ENCODE results near the gene MESP2.

The MESP2 gene, protein sequence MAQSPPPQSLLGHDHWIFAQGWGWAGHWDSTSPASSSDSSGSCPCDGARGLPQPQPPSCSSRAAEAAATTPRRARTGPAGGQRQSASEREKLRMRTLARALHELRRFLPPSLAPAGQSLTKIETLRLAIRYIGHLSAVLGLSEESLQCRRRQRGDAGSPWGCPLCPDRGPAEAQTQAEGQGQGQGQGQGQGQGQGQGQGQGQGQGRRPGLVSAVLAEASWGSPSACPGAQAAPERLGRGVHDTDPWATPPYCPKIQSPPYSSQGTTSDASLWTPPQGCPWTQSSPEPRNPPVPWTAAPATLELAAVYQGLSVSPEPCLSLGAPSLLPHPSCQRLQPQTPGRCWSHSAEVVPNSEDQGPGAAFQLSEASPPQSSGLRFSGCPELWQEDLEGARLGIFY
- 0 reads per million in 2 donors for total RNA-seq

DNA sequence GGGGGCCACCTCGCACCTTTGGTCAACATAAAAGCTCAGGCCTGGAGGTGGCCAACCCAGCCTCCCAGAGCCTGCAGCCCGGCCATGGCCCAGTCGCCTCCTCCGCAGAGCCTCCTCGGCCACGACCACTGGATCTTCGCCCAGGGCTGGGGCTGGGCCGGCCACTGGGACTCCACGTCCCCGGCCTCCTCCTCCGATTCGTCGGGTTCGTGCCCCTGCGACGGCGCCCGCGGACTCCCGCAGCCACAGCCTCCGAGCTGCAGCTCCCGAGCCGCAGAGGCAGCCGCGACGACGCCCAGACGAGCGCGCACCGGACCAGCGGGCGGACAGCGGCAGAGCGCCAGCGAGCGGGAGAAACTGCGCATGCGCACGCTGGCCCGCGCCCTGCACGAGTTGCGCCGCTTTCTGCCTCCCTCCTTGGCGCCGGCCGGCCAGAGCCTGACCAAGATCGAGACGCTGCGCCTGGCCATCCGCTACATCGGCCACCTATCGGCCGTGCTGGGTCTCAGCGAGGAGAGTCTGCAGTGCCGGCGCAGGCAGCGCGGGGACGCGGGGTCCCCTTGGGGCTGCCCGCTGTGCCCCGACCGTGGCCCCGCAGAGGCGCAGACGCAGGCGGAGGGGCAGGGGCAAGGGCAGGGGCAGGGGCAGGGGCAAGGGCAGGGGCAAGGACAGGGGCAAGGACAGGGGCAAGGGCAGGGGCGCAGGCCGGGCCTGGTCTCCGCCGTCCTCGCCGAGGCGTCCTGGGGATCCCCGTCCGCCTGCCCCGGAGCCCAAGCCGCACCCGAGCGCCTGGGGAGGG, at the start of gene MESP2:
MESP2 (plus strand) TSS at position 59 of the 799 bp plus-strand sequence; CDS start at position 85, 26 bp downstream.
- peak; percentile 24 for DNase-seq

DNA sequence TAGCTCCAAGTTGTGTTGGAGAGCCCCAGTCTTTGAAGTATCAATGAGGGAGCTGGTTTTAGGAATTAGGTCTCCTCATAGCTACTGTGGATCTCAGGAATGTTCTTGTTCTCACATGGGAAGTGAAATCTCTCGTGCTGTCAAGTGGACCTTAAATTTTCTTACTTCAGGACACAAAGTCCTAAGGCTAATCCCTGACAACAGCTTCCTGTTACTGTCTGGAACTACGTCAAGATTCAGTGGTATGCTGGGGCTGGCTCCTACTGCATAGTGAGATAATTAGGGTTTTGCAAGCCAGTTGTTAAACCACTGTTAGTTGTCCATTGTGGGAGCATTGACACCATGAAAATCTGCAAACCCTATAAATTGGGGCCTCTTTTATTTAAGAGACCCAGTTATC, 47.9 kb upstream of the MESP2 start:
- DNase-seq: no peak

DNA sequence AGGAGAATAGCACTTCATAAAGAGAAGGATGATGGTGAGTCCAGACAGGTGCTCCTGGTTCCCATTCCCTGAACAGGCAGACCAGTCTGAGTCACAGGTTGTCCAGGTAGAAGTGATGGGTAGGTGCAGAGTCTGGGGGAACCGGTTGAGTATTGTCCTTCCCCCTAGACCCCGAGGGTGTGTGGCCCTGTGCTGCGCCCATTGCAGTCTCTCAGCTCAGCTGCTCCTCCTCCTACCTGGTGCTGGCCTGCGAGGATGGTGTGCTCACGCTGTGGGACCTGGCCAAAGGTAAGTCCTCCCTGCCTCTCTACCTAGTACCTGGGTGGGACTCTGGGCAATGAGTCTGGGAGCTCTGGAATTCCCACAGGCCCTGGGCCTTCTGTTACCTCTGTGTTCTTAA, 44.9 kb upstream of the MESP2 start:
- no peak for DNase-seq

DNA sequence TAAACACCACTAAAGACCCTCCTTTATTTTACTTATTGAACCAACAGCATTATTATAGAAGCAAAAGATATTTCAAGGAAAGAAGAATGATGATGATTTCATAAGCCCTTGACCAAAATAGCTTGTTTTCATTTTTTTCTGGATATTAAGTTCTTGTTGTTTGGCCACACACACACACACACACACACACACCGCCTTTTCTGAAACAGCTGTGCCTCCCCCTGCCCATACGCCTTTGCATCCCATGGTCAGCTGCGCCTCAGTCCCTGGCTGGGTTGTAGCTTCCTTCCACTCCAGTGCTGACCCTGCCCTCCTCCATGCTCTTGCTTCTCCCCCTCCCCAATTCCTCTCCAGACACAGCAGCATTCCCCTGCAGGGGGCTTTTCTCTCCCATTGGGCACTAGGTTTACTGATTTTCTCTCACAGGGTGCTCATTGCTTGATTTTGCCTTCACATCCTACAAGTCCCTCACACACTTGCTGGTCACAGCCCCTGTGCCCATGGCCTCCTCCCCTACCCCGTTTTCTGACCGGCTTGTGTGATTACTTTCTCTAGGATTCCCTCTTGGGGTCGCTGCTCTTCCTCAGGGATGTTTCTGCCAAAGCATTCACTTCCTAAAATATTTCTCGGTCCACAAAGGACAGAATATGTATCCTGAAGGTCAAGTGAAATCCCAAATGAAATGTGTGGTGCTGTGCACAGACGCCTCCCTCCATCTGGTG, 43.5 kb upstream of the MESP2 start:
- no peak for DNase-seq

DNA sequence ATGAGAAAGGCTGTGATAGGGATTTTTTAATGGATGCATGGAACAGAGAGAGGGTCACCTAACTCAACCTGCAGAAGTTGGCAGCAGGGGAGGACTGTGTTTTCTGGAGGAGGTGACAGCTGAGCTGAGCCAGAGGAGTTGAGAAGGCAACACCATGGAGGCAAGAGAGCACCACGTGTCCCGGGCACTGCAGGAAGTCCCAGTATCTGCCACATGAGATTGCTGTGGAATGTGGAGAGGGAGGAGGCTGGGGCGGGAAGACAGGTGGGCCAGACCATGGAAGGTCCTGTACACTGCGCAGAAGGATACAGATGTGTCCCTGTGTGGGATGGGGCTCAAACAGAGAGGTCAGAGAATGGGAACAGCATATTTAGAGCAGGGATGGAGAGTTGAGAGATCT, 40.4 kb upstream of the MESP2 start:
- no peak for DNase-seq

DNA sequence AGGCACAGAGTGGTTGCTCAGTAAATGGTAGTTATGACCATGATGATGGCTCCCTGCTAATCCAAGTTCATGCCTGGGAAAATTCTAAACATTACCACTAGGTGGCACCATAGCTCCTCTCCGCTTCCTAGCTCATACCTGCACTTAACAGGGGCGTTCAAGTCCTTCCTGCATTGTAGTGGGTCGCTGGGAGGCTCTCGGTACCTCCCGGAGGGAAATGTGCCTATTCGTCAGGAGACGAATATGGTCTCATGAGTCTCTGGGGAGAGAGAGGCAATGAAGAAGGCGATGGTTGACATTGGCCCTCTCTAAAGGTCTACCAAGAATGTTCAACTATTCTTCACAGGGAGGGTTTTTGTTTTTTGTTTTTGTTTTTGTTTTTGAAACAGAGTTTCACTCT, 36.0 kb upstream of the MESP2 start:
- DNase-seq: no peak

DNA sequence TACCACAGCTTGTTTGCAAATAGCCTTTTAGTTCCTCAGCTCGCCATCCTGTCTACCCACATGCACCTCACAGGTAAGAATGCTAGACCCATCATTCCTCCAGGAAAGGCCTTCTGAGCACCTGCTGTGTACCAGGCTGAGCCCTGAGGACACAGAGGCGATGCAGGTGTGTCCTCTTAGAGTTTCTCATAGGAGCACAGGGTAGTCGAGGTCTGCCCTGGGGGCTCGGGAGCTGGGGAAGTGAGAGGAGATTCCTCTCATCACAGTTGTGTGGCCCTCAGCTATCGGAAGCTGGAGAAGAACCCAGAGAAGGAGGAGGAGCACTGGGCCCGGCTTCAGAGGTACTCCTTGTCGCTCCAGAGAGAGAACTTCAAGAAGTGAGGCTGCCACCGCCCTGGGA, 33.1 kb upstream of the MESP2 start:
- no peak for DNase-seq

DNA sequence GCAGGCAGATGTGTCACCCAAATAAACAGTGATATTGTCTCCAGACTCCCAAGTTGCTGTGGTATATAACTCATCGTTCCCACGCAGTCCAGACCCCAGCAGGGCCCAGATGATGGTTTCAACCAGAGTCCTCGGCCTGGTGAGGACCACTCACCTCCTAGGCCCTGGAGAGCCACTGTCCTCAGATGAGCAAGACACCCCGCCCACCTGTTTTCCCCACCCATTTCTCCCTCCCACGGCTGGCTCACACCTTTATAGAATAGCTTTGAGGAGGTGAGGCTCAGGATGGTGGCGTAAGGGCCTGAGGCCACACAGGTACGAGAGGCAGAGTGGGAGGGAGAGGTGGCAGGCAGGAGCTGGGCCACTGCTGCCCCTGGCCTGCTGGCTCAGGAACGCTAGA, 32.5 kb upstream of the MESP2 start:
- no peak for DNase-seq

DNA sequence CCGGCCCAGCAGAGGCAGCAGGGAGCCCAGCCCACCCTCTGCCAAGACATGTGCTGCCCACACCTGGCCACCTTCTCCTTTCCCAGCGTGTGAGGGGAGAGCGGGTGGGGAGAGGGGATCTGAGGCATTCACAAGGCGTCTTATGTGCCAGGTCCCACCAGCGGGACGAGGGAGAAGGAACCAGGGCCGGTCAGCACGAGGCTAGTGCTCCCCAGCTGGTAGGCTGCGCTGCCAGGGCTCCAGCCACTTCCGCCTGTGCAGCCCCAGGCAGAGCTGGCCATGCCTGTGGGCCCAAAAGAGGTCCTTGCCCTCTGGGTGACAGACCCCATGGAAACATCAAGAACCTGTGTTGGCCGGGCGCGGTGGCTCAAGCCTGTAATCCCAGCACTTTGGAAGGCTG, 31.0 kb upstream of the MESP2 start:
- no peak for DNase-seq

DNA sequence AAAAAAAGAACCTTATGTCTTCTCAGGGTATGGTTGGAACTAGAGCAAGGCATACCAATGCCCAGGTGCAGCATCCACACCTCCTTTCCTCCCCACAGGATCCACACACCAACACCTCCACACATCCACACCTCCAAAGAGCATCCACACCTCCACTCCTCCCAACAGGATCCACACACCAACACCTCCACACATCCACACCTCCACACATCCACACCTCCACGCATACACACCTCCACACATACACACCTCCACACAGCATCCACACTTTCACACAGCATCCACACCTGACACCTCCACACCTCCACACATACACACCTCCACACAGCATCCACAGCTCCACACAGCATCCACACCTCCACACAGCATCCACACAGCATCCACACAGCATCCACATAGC, 30.4 kb upstream of the MESP2 start:
- no peak for DNase-seq

DNA sequence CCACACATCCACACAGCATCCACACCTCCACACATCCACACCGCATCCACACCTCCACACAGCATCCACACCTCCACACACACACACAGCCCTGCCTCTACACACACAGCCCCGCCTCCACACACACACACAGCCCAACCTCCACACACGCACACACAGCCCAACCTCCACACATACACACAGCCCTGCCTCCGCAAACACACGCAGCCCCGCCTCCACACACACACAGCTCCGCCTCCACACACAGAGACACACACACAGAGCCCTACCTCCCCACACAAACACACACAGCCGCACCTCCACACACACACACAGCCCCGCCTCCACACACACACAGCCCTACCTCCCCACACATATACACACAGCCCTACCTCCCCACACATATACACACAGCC, 29.7 kb upstream of the MESP2 start:
- no peak for DNase-seq

DNA sequence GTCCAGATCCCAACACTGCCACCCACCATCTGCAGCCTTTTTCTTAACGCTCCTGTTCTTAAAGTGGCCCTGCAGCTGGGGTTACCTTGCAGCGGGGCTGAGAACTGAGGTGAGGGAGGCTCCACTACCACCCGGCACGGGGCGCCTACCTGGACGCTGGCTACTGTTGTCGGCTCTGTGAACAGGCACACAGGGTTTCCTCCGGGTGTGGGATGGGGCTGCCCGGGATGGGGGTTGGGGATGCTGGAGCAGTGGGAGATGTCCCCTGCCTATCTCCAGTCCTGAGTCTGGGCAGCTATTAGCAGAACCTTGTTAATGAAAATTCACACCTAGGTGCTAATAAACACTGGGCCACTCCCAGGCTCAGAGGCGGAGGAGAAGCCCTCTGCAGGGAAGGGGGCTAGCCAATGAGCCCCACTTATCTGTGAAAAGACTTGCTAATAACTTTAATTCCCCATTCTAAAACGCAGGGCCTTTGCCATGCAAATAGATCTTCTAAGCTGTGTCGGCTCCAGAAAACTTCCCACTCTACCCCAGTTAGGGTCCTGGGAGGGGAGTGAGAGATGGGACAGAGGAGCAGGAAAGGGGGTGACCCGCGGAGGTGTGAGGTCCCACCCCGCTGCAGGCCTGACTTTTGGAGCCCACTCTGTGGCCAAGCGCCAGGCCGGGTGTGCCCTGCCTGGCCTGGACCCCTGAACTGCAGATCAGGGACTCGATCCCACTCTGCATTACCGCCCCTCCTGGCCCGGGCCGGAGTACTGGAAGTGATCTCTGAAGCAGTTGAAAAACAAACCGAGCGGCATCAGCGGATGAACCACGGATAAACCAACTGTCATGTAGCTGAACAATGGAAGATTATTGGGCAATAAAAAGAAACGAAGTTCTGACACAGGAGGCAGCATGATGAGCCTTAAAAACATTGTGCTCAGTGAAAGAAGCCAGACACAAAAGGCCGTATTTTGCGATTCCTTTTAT, 28.1 kb upstream of the MESP2 start:
- DNase-seq: no peak

DNA sequence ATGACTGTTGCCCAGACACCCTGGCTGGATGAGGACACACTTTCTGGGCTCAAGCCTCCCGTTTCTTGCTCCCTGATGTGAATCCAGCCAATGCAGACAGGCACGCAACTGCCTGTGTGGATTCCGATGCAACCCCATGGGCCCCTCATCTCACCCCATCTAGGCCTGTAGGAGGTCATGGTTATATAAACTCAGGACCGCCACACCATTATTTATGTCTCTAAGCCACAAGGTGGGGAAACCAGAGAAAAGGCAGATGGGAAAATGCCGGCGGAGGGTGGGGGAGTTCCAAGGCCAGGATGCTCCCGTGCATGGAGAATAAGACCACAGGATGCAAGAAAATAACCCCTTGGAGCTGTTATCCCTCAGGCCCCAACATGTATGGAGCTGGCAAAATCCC, 27.1 kb upstream of the MESP2 start:
- no peak for DNase-seq

DNA sequence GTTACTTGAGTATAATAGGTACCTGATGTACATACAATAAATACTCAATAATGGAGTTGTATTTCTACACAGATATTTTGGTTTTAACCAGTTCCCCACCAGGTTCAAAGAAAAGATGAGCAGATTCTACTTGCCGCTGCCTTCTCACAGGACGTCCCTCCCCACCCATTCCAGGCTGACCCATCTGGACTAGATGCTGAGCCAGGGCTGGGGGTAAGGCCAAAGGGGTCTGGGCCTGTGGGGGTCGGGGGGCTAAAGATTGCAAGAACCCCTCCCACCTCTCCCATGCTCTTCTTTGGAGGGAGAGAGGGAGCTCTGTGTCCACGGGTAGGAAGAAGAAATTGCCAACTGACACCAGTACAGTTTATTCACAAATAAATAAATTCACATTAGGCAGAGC, 26.6 kb upstream of the MESP2 start:
- no peak for DNase-seq

DNA sequence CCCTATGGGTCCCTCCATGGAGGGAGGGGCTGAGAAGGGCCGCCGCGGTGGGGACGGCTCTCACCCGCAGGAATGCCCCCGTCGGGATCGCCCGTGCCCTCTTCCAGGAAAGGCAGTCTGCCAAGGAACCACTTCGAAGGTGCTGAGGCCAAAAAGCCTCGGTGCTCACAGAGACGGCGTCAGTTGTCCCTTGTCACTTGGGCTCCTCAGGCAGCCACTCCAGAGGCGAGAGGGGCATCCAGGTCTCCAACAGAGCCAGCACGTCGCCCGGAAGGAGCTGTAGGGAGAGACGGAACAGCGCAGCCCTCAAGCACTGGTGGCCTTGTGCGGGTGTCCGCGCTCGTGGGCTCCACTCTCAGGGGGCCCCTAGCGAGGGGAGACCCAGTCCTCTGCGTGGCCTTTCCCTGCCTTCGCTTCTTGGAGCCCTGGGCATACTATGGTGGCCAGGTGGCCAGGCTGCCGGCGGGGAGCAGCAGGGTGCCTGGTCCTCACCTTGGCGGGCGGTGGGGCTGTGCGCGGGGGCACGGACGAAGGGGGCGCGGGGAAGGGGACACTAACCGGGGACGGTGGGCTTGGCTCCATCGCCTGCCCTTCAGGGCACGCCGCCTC, 26.1 kb upstream of the MESP2 start:
- DNase-seq: no peak

DNA sequence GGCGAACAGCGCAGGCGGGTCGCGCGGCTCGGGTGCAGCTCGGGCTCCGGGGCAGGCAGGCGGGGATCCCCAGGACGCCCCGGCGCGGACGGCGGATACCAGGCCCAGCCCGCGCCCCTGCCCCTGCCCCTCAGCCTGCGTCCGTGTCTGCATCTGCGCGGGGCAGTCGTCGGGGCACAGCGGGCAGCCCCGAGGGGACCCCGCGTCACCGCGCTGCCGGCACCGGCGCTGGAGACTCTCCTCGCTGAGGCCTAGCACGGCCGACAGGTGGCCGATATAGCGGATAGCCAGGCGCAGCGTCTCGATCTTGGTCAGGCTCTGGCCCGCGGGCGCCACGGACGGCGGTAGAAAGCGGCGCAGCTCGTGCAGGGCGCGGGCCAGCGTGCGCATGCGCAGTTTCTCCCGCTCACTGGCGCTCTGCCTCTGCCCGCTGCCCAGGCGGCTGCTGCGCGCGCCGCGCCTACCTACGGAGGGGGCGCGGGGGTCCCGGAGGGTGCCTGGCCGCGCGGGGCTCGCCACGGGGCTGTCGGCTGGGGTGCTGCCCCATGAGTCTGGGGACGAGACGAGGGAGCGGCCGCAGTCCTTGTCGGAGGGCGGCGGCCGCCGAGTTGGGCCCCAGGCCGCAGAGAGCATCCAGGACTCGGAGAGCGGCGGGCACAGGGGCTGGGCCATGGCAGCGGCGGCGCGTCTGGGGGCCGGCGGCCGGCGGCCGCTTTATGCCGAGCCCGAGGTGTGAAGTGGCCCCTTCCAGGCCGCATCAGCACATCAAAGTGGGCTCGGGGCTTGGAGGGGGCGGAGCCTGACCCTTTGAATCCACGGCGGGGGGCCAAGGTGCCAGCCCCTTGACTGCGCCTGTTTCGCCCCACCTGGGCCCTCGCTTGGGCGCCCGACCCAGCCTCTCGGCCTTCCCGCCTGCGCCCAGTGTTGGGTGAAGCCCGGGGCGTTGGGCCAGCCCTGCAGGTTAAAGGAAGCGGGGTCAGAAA, 25.3 kb upstream of the MESP2 start, which contains the start of gene MESP1:
MESP1 (minus strand) TSS at position 690 of the 983 bp plus-strand sequence; CDS start at position 672, 18 bp downstream.
- DNase-seq: peak; percentile 74

DNA sequence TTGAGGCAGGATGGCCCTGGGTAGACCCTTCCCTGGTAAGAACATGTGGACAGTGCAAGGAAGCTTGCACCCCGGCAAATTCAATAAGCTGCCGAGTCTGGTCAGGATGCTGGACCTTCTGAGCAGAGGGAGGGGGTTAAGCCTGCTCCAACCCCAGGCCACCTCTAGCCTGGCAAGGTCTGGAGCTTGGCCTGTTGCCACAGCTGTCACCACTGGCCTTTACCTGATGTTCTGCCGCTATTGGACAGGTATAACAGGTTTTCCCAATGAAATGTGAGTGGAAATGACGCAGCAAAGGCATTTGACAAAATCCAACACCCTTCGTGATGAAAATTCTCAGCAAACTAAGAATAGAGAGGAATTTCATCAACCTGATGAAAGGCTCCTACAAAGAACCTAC, 24.4 kb upstream of the MESP2 start:
- no peak for DNase-seq

DNA sequence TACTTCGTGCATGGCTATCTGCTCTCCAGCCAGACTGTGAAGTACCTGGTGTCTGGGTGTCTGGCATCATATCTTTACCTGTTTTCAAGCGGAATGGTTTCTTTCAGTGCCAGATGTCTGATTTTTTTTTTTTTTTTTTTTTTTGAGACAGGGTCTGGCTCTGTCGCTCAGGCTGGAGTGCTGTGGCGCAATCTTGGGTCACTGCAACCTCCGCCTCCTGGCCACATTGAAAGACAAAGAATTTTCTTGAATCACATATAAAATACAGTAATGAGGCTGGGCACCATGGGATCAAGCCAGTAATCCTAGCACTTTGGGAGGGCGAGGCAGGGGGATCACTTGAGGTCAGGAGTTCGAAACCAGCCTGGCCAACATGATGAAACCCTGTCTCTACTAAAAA, 22.3 kb upstream of the MESP2 start:
- DNase-seq: no peak

DNA sequence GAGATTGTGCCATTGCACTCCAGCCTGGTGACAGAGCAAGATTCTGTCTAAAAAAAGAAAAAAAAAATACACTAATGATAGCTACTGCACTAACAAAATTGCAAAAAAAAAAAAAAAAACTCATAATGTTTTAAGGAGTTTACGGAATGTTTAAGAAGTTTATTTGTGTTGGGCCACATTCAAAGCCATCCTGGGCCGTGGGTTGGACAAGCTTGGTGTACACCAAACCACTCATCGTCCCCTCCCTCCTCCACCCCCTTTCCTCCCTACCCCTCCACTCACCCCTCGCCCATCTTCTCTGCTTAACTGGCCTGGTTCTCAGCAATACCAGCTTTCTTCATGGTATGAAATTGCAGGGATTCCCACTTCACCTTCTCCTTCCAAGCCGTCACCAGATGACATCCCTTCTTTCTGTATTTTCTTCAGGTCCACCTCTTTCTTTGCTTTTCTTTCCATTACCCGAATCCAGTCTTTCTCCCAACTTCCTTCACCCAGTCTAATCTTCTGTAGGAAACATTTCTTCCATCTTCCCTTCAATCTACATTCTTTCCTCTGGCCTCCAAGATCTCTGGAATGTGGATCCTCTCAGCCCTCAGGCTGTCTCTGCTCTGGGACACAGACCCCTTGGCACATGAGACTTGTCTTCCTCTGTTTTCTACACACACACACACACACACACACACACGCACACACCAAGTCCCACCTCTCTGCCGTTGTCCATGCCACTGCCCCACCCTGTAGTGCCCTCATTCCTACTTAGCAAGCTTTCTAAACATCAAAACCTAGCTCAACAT, 21.6 kb upstream of the MESP2 start:
- no peak for DNase-seq

DNA sequence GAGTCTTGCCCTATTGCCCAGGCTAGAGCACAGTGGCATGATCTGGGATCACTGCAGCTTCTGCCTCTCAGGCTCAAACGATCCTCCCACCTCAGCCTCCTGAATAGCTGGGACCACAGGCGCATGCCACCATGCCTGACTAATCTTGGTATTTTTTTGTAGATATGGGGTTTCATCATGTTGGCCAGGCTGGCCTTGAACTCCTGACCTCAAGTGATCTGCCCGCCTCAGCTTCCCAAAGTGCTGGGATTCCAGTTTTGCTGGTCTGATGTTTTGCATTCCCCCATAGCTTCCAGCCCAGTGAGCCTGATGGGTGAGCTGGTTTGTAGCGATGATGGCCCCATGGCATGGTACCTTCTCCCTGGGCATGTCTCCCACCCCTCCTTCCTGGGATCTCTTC, 20.4 kb upstream of the MESP2 start:
- no peak for DNase-seq

Data from activated gamma-delta T cell (primary cell).